ENCODE data around the gene HK3. TPM values are rescaled to one million over a fixed set of nuclear protein-coding genes. Genes with fewer than 3 reads are reported as not detected.
A peak's percentile ranks its signal among the peaks of the same experiment; 100 is the strongest.

HK3 gene
- total RNA-seq, 6 experiments from 2014 or later, result 2.3 to 21.1 (median 9.1) TPM

DNA sequence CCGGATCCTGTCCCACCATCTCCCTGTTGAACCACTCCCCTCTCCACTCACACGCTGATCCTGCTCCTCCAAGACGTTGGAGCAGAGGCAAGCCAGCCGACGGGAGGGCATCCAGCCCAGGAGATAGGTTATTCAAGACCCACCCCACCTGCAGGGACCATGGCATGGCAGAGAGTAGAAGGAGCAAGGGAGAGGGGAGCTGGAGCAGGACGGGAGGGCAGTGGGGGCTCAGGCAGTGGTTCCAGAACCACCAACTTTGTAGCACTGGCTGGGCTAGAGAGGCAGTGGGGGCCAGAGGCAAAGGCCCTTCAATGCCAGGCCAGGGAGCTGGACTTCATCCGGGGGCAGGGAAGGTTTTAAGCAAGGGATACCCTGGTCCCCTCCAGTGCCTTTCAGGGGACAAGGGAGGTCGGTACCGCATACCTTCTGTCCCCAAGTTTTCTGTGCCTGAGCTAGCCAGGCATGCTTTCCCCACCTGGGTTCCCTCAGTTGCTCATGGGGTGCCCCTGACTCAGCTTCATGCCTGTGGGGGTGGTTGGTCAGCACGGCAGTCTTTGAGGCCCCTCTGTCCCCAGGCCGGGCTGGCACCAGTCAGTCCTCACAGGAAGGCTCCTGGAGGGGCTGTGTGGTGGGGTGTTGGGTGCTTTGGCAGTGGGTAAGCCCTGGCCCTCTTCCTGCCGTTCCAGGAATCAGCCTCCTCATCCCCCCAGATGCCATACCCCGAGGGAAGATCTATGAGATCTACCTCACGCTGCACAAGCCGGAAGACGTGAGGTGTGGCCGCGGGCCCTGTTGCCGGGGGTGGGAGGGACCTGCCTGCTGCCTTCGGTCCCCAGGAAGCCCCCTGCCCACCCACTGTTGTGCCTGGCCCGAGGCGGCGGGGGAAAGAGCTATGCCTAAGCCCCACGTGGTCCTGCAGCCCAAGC lies 22.4 kb downstream of the HK3 start:
- TF ChIP-seq, protein P1, sequence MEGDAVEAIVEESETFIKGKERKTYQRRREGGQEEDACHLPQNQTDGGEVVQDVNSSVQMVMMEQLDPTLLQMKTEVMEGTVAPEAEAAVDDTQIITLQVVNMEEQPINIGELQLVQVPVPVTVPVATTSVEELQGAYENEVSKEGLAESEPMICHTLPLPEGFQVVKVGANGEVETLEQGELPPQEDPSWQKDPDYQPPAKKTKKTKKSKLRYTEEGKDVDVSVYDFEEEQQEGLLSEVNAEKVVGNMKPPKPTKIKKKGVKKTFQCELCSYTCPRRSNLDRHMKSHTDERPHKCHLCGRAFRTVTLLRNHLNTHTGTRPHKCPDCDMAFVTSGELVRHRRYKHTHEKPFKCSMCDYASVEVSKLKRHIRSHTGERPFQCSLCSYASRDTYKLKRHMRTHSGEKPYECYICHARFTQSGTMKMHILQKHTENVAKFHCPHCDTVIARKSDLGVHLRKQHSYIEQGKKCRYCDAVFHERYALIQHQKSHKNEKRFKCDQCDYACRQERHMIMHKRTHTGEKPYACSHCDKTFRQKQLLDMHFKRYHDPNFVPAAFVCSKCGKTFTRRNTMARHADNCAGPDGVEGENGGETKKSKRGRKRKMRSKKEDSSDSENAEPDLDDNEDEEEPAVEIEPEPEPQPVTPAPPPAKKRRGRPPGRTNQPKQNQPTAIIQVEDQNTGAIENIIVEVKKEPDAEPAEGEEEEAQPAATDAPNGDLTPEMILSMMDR (IDR thresholded peaks at IDR 0.05), result no peak
- TF ChIP-seq POLR2A (IDR thresholded peaks at IDR 0.05), result no peak
- Histone ChIP-seq H3K9me3 (no peaks in the 10 kb centered on the region), H3K36me3 (no peaks in the 10 kb centered on the region), H3K4me1 (no peaks in the 10 kb centered on the region), H3K4me3 (no peak overlapping the region), H3K27me3 (no peaks in the 10 kb centered on the region), H3K27ac (no peak overlapping the region)
- WGBS (ENCODE audit: insufficient coverage, low coverage, low lambda C conversion rate, missing lambda C conversion rate), result 57% methylated on average over 1 of the region's 24 CpGs
- intact Hi-C loops (cut with DNase I), result no loop called here
- ATAC-seq (no peak), DNase-seq (no peak)

- Histone ChIP-seq H3K9me3 (no peaks in the 10 kb centered on the region), H3K27me3 (no peaks in the 10 kb centered on the region), H3K36me3 (no peaks in the 10 kb centered on the region), H3K4me1 (no peaks in the 10 kb centered on the region), H3K27ac (no peak overlapping the region), H3K4me3 (no peak overlapping the region)
- intact Hi-C loops (cut with DNase I), result no loop called here
- DNase-seq (no peak), ATAC-seq (peak in 1 of 4 donors; percentile 4)
- 25% methylated on average over 12 of the region's 27 CpGs for WGBS (ENCODE audit: insufficient coverage, low coverage, low lambda C conversion rate, missing lambda C conversion rate)
- TF ChIP-seq, protein P1 (IDR thresholded peaks at IDR 0.05), result no peak
- TF ChIP-seq POLR2A (IDR thresholded peaks at IDR 0.05), result no peak
Observed at GRCh38 chr5:176875783-176876505, 23.2 kb downstream of the HK3 start.

- DNase-seq (no peak), ATAC-seq (no peak)
- no peaks in the 10 kb centered on the region for H3K27me3 ChIP-seq
- 46% methylated on average over 6 of the region's 17 CpGs for WGBS (ENCODE audit: insufficient coverage, low coverage, low lambda C conversion rate, missing lambda C conversion rate)
- H3K4me1 ChIP-seq, result no peaks in the 10 kb centered on the region
- H3K36me3 ChIP-seq, result no peaks in the 10 kb centered on the region
- no peak overlapping the region for H3K27ac ChIP-seq
- no peaks in the 10 kb centered on the region for H3K9me3 ChIP-seq
- intact Hi-C loops (cut with DNase I), result no loop called here
- H3K4me3 ChIP-seq, result no peak overlapping the region
- no peak for TF ChIP-seq POLR2A (IDR thresholded peaks at IDR 0.05)
- TF ChIP-seq, protein P1 (IDR thresholded peaks at IDR 0.05), result no peak
Observed at GRCh38 chr5:176875014-176875550, 24.1 kb downstream of the HK3 start.

GRCh38 chr5:176874198-176874780 lies 24.9 kb downstream of the HK3 start:
- H3K4me3 ChIP-seq, result no peak overlapping the region
- H3K27me3 ChIP-seq, result no peaks in the 10 kb centered on the region
- DNase-seq (no peak), ATAC-seq (no peak)
- no peaks in the 10 kb centered on the region for H3K9me3 ChIP-seq
- H3K36me3 ChIP-seq, result no peaks in the 10 kb centered on the region
- TF ChIP-seq, protein P1 (IDR thresholded peaks at IDR 0.05), result no peak
- no peak for TF ChIP-seq POLR2A (IDR thresholded peaks at IDR 0.05)
- intact Hi-C loops (cut with DNase I), result no loop called here
- WGBS (ENCODE audit: insufficient coverage, low coverage, low lambda C conversion rate, missing lambda C conversion rate), result 49% methylated on average over 4 of the region's 20 CpGs
- no peaks in the 10 kb centered on the region for H3K4me1 ChIP-seq
- no peak overlapping the region for H3K27ac ChIP-seq

Measured in right lobe of liver (tissue), 6 donors.